B cell (primary cell): ENCODE results near the gene EIF3K. TPM values are rescaled to one million over a fixed set of nuclear protein-coding genes. Genes with fewer than 3 reads are reported as not detected.

Experiments
- ATAC-seq: fragments of 200-7000 bp; cut with Tn5 transposase; one replicate; pipeline ENCODE4 v1.10.0; 2021; ENCODE audit warnings: low read depth, mild to moderate bottlenecking, moderate number of reproducible peaks, moderate library complexity
- CTCF ChIA-PET: fragments of 350-600 bp; sonication (Branson Sonifier 250); formaldehyde crosslinking; loops from one replicate; lab custom pipeline; 2021; ENCODE audit warnings: antibody characterized with exemption, inconsistent platforms; lab: Charles Lee
- POLR2A ChIA-PET: fragments of 350-600 bp; sonication (Branson Sonifier 250); formaldehyde crosslinking; loops from one replicate; lab custom pipeline; 2021; ENCODE audit warnings: antibody characterized with exemption; lab: Charles Lee
- DNase-seq: peaks from one replicate; pipeline ENCODE4 v3.0.0; 2013
- H2AFZ ChIP-seq: 2 replicates; pipeline ENCODE4 v1.6.1; 2012; ENCODE audit warnings: mild to moderate bottlenecking, low read depth, low read length; ENCODE audit not compliant: insufficient read depth, poor library complexity, severe bottlenecking
- H3K27ac ChIP-seq, 2 donors: 1 replicate in 1 of 2; 2 replicates in 1 of 2; pipeline ENCODE4 v1.5.1; 2012 to 2013; ENCODE audit warnings: low read length in 2 of 2, mild to moderate bottlenecking in 2 of 2, moderate library complexity in 1 of 2
- H3K27me3 ChIP-seq, 4 experiments: fragments of 200-600 bp in 1 of 4; sonication (generic) in 1 of 4; replicated peaks in 1 of 4; 1 replicate in 2 of 4; 2 replicates in 2 of 4; pipeline versions ENCODE4 v1.6.1 to v1.7.0; 2013 to 2016; ENCODE audit warnings: low read length in 3 of 4, mild to moderate bottlenecking in 2 of 4, mixed read lengths in 1 of 4, moderate library complexity in 1 of 4; ENCODE audit not compliant: insufficient read depth in 4 of 4, control insufficient read depth in 3 of 4; ENCODE audit errors: control extremely low read depth in 1 of 4
- H3K36me3 ChIP-seq, 2 experiments: replicated peaks in 1 of 2; 1 replicate in 1 of 2; 2 replicates in 1 of 2; pipeline versions ENCODE4 v1.6.1 to v1.7.1; 2013; ENCODE audit warnings: low read length in 1 of 2; ENCODE audit not compliant: insufficient read depth in 2 of 2, control insufficient read depth in 1 of 2; ENCODE audit errors: control extremely low read depth in 1 of 2, extremely low read depth in 1 of 2
- H3K4me1 ChIP-seq, 2 donors: fragments of 200-600 bp in 1 of 2; sonication (generic) in 1 of 2; 1 replicate in 1 of 2; 2 replicates in 1 of 2; pipeline versions ENCODE4 v1.5.1 to v1.6.1; 2013 to 2017; ENCODE audit warnings: low read length in 2 of 2; ENCODE audit not compliant: control insufficient read depth in 2 of 2, insufficient read depth in 2 of 2
- H3K4me2 ChIP-seq: replicated peaks from 2 replicates; pipeline ENCODE3; 2012; ENCODE audit warnings: mild to moderate bottlenecking, low read depth, low read length; ENCODE audit not compliant: poor library complexity, severe bottlenecking
- H3K4me3 ChIP-seq, 5 experiments: fragments of 200-600 bp in 1 of 5; sonication (generic) in 1 of 5; 1 replicate in 3 of 5; 2 replicates in 2 of 5; pipeline versions ENCODE4 v1.5.1 to v1.7.0; 2011 to 2016; ENCODE audit warnings: low read length in 4 of 5, mild to moderate bottlenecking in 4 of 5, low read depth in 2 of 5, control low read depth in 1 of 5, moderate library complexity in 1 of 5; ENCODE audit not compliant: insufficient read depth in 1 of 5; ENCODE audit errors: control extremely low read depth in 1 of 5, extremely low read depth in 1 of 5
- H3K79me2 ChIP-seq: fragments of 200-600 bp; sonication (generic); one replicate; pipeline ENCODE4 v1.6.0; 2016; ENCODE audit warnings: low read length; ENCODE audit not compliant: control insufficient read depth, insufficient read depth
- H3K9ac ChIP-seq: fragments of 200-600 bp; sonication (generic); 2 replicates; pipeline ENCODE4 v1.6.1; 2017; ENCODE audit warnings: mild to moderate bottlenecking, low read length, moderate library complexity
- H3K9me3 ChIP-seq, 3 donors: one replicate each; pipeline versions ENCODE4 v1.6.1 to v1.7.1; 2013; ENCODE audit warnings: low read length in 2 of 3; ENCODE audit not compliant: control insufficient read depth in 2 of 3, insufficient read depth in 1 of 3; ENCODE audit errors: control extremely low read depth in 1 of 3
- H4K20me1 ChIP-seq: 2 replicates; pipeline ENCODE4 v1.6.0; 2012; ENCODE audit warnings: mild to moderate bottlenecking, low read length; ENCODE audit not compliant: insufficient read depth, control insufficient read depth, poor library complexity, severe bottlenecking
- H3K27ac Mint-ChIP-seq: one replicate; pipeline ENCODE4 v1.8.0; 2021; ENCODE audit warnings: mixed read lengths
- H3K27me3 Mint-ChIP-seq: one replicate; pipeline ENCODE4 v1.8.0; 2021; ENCODE audit warnings: mixed read lengths
- H3K4me1 Mint-ChIP-seq: one replicate; pipeline ENCODE4 v1.8.0; 2021; ENCODE audit warnings: mixed read lengths
- H3K4me3 Mint-ChIP-seq: one replicate; pipeline ENCODE4 v1.8.0; 2021; ENCODE audit warnings: mixed read lengths
- H3K9me3 Mint-ChIP-seq: one replicate; pipeline ENCODE4 v1.8.0; 2022; ENCODE audit warnings: mixed read lengths; ENCODE audit not compliant: insufficient read depth
- CTCF ChIP-seq: fragments of 200-600 bp; IDR thresholded peaks from one replicate; pipeline ENCODE4 v1.8.0; 2022; ENCODE audit warnings: antibody characterized with exemption, mild to moderate bottlenecking
- EZH2 ChIP-seq: IDR thresholded peaks from 2 replicates; pipeline ENCODE4 v1.6.1; 2012; ENCODE audit warnings: borderline replicate concordance, low read depth, mild to moderate bottlenecking, moderate library complexity, low read length; ENCODE audit not compliant: insufficient read depth, poor library complexity, severe bottlenecking
- WGBS: methylation state at CpG from one replicate; pipeline ENCODE4 v1.1.5; 2013; ENCODE audit warnings: missing lambda C conversion rate; ENCODE audit not compliant: insufficient coverage; 5-methylcytosine and 5-hydroxymethylcytosine counted together
- intact Hi-C: fragments of 100-400 bp; cut with micrococcal nuclease; formaldehyde crosslinking; loops from one replicate; pipeline ENCODE4 v1.10.0; 2022
- polyA plus RNA-seq: library from polyadenylated mRNA; depleted of rRNA; stranded (reverse); fragments of >200 nt; gene quantifications from 2 replicates; pipeline ENCODE4 v1.2.3, GENCODE V29; 2012
- total RNA-seq, 2 donors: library from RNA; stranded (reverse); fragments of 120-200 nt in 1 of 2; gene quantifications; 1 replicate in 1 of 2; 2 replicates in 1 of 2; pipeline versions ENCODE4 v1.2.3 to v1.2.4, GENCODE V29; 2013 to 2022

EIF3K gene
- total and polyA plus RNA-seq, 2 donors (not counting 1 experiment from before 2014, with no cell fraction given), result 284 to 773 TPM

- ChIA-PET CTCF (no interaction called here), POLR2A (no interaction called here)
- no peak for TF ChIP-seq EZH2
- TF ChIP-seq CTCF, result no peak
- peaks cover 6 to 12% of the 10 kb centered on the region in 2 donors for H3K4me1 ChIP-seq
- Mint-ChIP-seq H3K4me3 (no peak overlapping the region), H3K4me1 (peaks cover 44% of the 10 kb centered on the region), H3K9me3 (no peaks in the 10 kb centered on the region), H3K27ac (no peak overlapping the region), H3K27me3 (no peaks in the 10 kb centered on the region)
- ATAC-seq (no peak), DNase-seq (no peak)
- WGBS, result 90% methylated on average over 8 of the region's 15 CpGs
- H3K27me3 ChIP-seq, result no peaks in the 10 kb centered on the region
- H3K36me3 ChIP-seq, result peaks cover 0 to 30% of the 10 kb centered on the region in 2 experiments
- no peak overlapping the region for H3K9ac ChIP-seq
- H4K20me1 ChIP-seq, result peaks cover 57% of the 10 kb centered on the region
- no peak overlapping the region for H3K4me3 ChIP-seq
- no peak overlapping the region for H3K4me2 ChIP-seq
- no peak overlapping the region for H3K27ac ChIP-seq
- intact Hi-C loops, result no loop called here
- H3K79me2 ChIP-seq, result peaks cover 100% of the 10 kb centered on the region
- H3K9me3 ChIP-seq, result no peaks in the 10 kb centered on the region
- no peak overlapping the region for H2AFZ ChIP-seq
Measured at GRCh38 chr19:38658462-38659306, 39.7 kb downstream of the EIF3K start.

DNA sequence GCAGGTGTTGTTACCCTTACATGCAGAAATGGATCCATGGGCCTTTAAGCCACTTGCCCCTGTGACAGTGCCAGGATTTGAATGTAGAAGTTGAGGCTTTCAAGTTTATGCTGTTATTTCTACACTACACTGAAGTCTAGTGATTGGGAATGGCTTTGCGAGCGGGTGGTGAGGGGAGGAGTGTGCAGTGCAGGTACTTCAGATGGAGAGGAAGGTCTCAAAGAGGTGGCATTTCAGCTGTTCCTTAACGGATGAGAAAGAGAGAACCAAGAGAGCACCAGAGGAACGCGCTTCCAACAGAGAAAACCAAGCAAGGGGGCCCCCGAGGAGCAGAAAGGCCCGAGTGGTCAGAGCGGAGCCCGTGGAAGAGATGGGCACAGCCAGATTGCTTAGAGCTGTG lies 41.7 kb downstream of the EIF3K start:
- H2AFZ ChIP-seq, result no peak overlapping the region
- H3K4me1 ChIP-seq, result peaks cover 19 to 28% of the 10 kb centered on the region in 2 donors
- 96% methylated on average over 4 of the region's 9 CpGs for WGBS
- H3K27me3 ChIP-seq, result no peaks in the 10 kb centered on the region
- ATAC-seq (no peak), DNase-seq (no peak)
- no peak for TF ChIP-seq EZH2
- no peak for TF ChIP-seq CTCF
- H3K4me2 ChIP-seq, result no peak overlapping the region
- no peak overlapping the region for H3K9ac ChIP-seq
- H3K27ac ChIP-seq, result no peak overlapping the region
- H3K27me3 Mint-ChIP-seq, result no peaks in the 10 kb centered on the region
- no peaks in the 10 kb centered on the region for H3K9me3 ChIP-seq
- intact Hi-C loops, result no loop called here
- peaks cover 0 to 22% of the 10 kb centered on the region in 2 experiments for H3K36me3 ChIP-seq
- ChIA-PET POLR2A (no interaction called here), CTCF (interaction anchor here (0.5 to 0.6 kb wide), 2 partner anchors 127 to 152 kb away, joined by 3 read pairs; no protein-coding TSS in a partner anchor)
- no peak overlapping the region for H3K4me3 ChIP-seq
- no peak overlapping the region for H3K4me3 Mint-ChIP-seq
- H3K9me3 Mint-ChIP-seq, result no peaks in the 10 kb centered on the region
- H3K27ac Mint-ChIP-seq, result no peak overlapping the region
- peaks cover 58% of the 10 kb centered on the region for H4K20me1 ChIP-seq
- H3K79me2 ChIP-seq, result peaks cover 100% of the 10 kb centered on the region
- peaks cover 48% of the 10 kb centered on the region for H3K4me1 Mint-ChIP-seq
